ENCODE measurements around the gene MMP7. TPM values are rescaled to one million over a fixed set of nuclear protein-coding genes. Genes with fewer than 3 reads are reported as not detected.

Gene MMP7
- total RNA-seq, 3 donors from 2014 or later (not counting 1 experiment from before 2014, with no cell fraction given) = not detected

- no peaks in the 10 kb centered on the region for H3K36me3 ChIP-seq (ENCODE audit: control insufficient read depth, insufficient read depth, low read length)
- H3K4me1 Mint-ChIP-seq = no peaks in the 10 kb centered on the region
- no peaks in the 10 kb centered on the region for H3K4me1 ChIP-seq (ENCODE audit: control insufficient read depth, insufficient read depth, low read length)
- H3K9me3 Mint-ChIP-seq = no peaks in the 10 kb centered on the region
- ATAC-seq (no peak), DNase-seq (no peak)
- intact Hi-C loops (cut with micrococcal nuclease) = no loop called here
- no peak overlapping the region for H3K27ac Mint-ChIP-seq
- TF ChIP-seq CTCF (IDR thresholded peaks at IDR 0.05) = no peak
- H3K9me3 ChIP-seq (ENCODE audit: control insufficient read depth, insufficient read depth, low read length) = no peaks in the 10 kb centered on the region
- H3K27ac ChIP-seq (ENCODE audit: low read length) = no peak overlapping the region
- H3K27me3 Mint-ChIP-seq (ENCODE audit: low read depth in 2 of 2) = peaks cover 35 to 53% of the 10 kb centered on the region in 2 donors
- no peak overlapping the region for H3K4me3 ChIP-seq (ENCODE audit: low read length)
- WGBS (ENCODE audit: insufficient coverage) = 97% methylated on average over 3 of the region's 3 CpGs
- peaks cover 2% of the 10 kb centered on the region for H3K27me3 ChIP-seq (ENCODE audit: control insufficient read depth, insufficient read depth, low read length)
- no peak overlapping the region for H3K4me3 Mint-ChIP-seq
- H3K36me3 Mint-ChIP-seq = no peaks in the 10 kb centered on the region
These were observed 31.4 kb downstream of the MMP7 start for GRCh38 chr11:102499151-102499550.

- Histone ChIP-seq H3K27me3 (ENCODE audit: control insufficient read depth, insufficient read depth, low read length) (peaks cover 2% of the 10 kb centered on the region), H3K4me3 (ENCODE audit: low read length) (no peak overlapping the region), H3K9me3 (ENCODE audit: control insufficient read depth, insufficient read depth, low read length) (no peaks in the 10 kb centered on the region), H3K36me3 (ENCODE audit: control insufficient read depth, insufficient read depth, low read length) (no peaks in the 10 kb centered on the region), H3K4me1 (ENCODE audit: control insufficient read depth, insufficient read depth, low read length) (no peaks in the 10 kb centered on the region), H3K27ac (ENCODE audit: low read length) (no peak overlapping the region)
- DNase-seq = no peak
- no peaks in the 10 kb centered on the region for H3K9me3 Mint-ChIP-seq
- intact Hi-C loops (cut with micrococcal nuclease) = no loop called here
- no peaks in the 10 kb centered on the region for H3K4me1 Mint-ChIP-seq
- no CpG with 5 or more reads among the region's 4 CpGs for WGBS (ENCODE audit: insufficient coverage)
- H3K36me3 Mint-ChIP-seq = no peaks in the 10 kb centered on the region
- H3K27me3 Mint-ChIP-seq (ENCODE audit: low read depth in 2 of 2) = peaks cover 27 to 44% of the 10 kb centered on the region in 2 donors
- no peak overlapping the region for H3K4me3 Mint-ChIP-seq
- no peak overlapping the region for H3K27ac Mint-ChIP-seq
- TF ChIP-seq CTCF (IDR thresholded peaks at IDR 0.05) = no peak
- ATAC-seq = no peak
These were observed 33.5 kb downstream of the MMP7 start for GRCh38 chr11:102497061-102497460.

DNA sequence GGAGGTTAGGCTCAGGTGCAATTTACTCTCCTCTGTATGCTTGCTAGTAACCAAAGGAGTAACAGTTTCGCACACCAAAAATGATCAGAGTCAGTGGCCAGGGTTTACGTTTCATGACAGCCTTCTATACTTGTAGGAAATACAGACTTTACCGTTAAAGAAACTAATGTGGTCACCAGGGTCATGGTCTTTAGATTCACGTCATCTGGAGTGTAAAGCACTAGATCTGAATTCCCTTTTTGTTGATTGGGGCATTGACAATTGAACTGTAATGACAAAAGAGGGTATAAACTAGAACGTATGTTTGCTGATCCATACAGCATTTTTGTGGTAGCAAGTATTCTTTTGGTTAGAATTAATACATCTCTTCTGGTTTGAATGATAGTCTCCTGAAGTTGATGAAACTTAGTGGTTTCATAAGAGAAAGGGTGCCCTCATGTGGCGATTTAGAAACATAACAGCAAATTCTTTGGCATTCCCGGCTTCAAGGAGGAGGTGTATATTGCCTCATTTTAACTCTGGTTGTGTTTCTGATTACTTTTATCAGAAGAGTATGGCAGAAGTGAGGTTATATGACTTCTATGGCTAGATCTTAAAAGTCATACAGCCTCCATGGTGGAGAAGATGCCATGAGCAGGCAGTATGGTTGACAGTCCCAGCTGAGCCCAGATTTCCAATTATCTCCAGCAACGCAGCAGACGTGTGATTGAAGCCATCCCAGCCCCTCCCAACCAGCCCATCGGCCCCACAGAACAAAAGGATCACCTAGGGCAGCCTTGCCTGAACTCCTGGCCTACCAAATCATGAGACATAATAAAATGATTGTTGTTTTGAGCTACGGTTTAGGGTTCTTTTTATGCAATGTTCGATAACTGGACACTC is 35.1 kb downstream of the MMP7 start:
- no peaks in the 10 kb centered on the region for H3K9me3 Mint-ChIP-seq
- H3K4me1 Mint-ChIP-seq = no peaks in the 10 kb centered on the region
- no peaks in the 10 kb centered on the region for H3K9me3 ChIP-seq (ENCODE audit: control insufficient read depth, insufficient read depth, low read length)
- H3K4me1 ChIP-seq (ENCODE audit: control insufficient read depth, insufficient read depth, low read length) = no peaks in the 10 kb centered on the region
- H3K27me3 ChIP-seq (ENCODE audit: control insufficient read depth, insufficient read depth, low read length) = peaks cover 2% of the 10 kb centered on the region
- H3K4me3 ChIP-seq (ENCODE audit: low read length) = no peak overlapping the region
- WGBS (ENCODE audit: insufficient coverage) = 55% methylated on average over 11 of the region's 12 CpGs
- peaks cover 18 to 37% of the 10 kb centered on the region in 2 donors for H3K27me3 Mint-ChIP-seq (ENCODE audit: low read depth in 2 of 2)
- H3K36me3 Mint-ChIP-seq = no peaks in the 10 kb centered on the region
- DNase-seq = peak in 1 of 2 donors; percentile 92
- no peak overlapping the region for H3K4me3 Mint-ChIP-seq
- peak; percentile 83 to 93 (median 85) for ATAC-seq
- TF ChIP-seq CTCF (IDR thresholded peaks at IDR 0.05) = peak; percentile 81
- intact Hi-C loops (cut with micrococcal nuclease) = loop anchor here (1.0 kb wide), 3 partner anchors 105 to 207 kb away; no protein-coding TSS in a partner anchor
- no peak overlapping the region for H3K27ac Mint-ChIP-seq
- H3K27ac ChIP-seq (ENCODE audit: low read length) = no peak overlapping the region
- H3K36me3 ChIP-seq (ENCODE audit: control insufficient read depth, insufficient read depth, low read length) = no peaks in the 10 kb centered on the region

Measured in natural killer cell (primary cell).